CD8-positive, alpha-beta memory T cell (primary cell): ENCODE measurements around the gene RABGGTB. TPM values are rescaled to one million over a fixed set of nuclear protein-coding genes. Genes with fewer than 3 reads are reported as not detected.
"Not testable (repeated sequence)": the region's sequence is repeated elsewhere in the genome, so short reads cannot be mapped to it uniquely, and the experiment has no call there.

Source experiments
- CTCF ChIA-PET: fragments of 350-600 bp; sonication (Branson Sonifier 250); formaldehyde crosslinking; loops from one replicate; lab custom pipeline; 2021; ENCODE audit warnings: antibody characterized with exemption; lab: Charles Lee
- POLR2A ChIA-PET: fragments of 350-600 bp; sonication (Branson Sonifier 250); formaldehyde crosslinking; loops from one replicate; lab custom pipeline; 2021; ENCODE audit warnings: antibody characterized with exemption; lab: Charles Lee
- DNase-seq, 5 donors: peaks; one replicate each; pipeline versions ENCODE4 v3.0.0 to v3.0.0-alpha.2; 2020 to 2022; ENCODE audit warnings: mixed read lengths in 1 of 5
- H3K27ac ChIP-seq: one replicate; pipeline ENCODE4 v1.7.0; 2013; ENCODE audit warnings: low read depth, mild to moderate bottlenecking, low read length, moderate library complexity
- H3K27me3 ChIP-seq: 2 replicates; pipeline ENCODE4 v1.7.0; 2013; ENCODE audit warnings: low read length, mild to moderate bottlenecking; ENCODE audit not compliant: insufficient read depth, poor library complexity, severe bottlenecking
- H3K36me3 ChIP-seq: 2 replicates; pipeline ENCODE4 v1.7.0; 2013; ENCODE audit warnings: mild to moderate bottlenecking, low read length, moderate library complexity; ENCODE audit not compliant: insufficient read depth
- H3K4me1 ChIP-seq: 2 replicates; pipeline ENCODE4 v1.7.0; 2013; ENCODE audit warnings: mild to moderate bottlenecking, low read length, moderate library complexity; ENCODE audit not compliant: insufficient read depth
- H3K4me3 ChIP-seq: 2 replicates; pipeline ENCODE4 v1.7.0; 2013; ENCODE audit warnings: mild to moderate bottlenecking, low read length
- H3K9me3 ChIP-seq: 2 replicates; pipeline ENCODE4 v1.7.0; 2013; ENCODE audit warnings: mild to moderate bottlenecking, low read length
- H3K27ac Mint-ChIP-seq, 8 donors: one replicate each; pipeline ENCODE4 v1.8.0; 2020 to 2021; ENCODE audit warnings: mixed read lengths in 8 of 8, mild to moderate bottlenecking in 6 of 8, inconsistent platforms in 3 of 8, moderate library complexity in 3 of 8
- H3K27me3 Mint-ChIP-seq, 2 donors: one replicate each; pipeline ENCODE4 v1.8.0; 2020 to 2021; ENCODE audit warnings: mixed read lengths in 2 of 2, mild to moderate bottlenecking in 1 of 2, moderate library complexity in 1 of 2
- H3K36me3 Mint-ChIP-seq, 3 donors: one replicate each; pipeline ENCODE4 v1.8.0; 2020 to 2021; ENCODE audit warnings: mixed read lengths in 3 of 3, inconsistent platforms in 1 of 3, mild to moderate bottlenecking in 1 of 3
- H3K4me1 Mint-ChIP-seq, 3 donors: one replicate each; pipeline ENCODE4 v1.8.0; 2020 to 2021; ENCODE audit warnings: mixed read lengths in 3 of 3, inconsistent platforms in 1 of 3, mild to moderate bottlenecking in 1 of 3
- H3K4me3 Mint-ChIP-seq, 7 donors: one replicate each; pipeline ENCODE4 v1.8.0; 2020 to 2021; ENCODE audit warnings: mixed read lengths in 7 of 7, mild to moderate bottlenecking in 6 of 7, moderate library complexity in 4 of 7, inconsistent platforms in 2 of 7
- H3K9me3 Mint-ChIP-seq, 5 donors: one replicate each; pipeline ENCODE4 v1.8.0; 2020 to 2022; ENCODE audit warnings: mixed read lengths in 5 of 5, mild to moderate bottlenecking in 3 of 5, moderate library complexity in 2 of 5, inconsistent platforms in 1 of 5
- polyA plus RNA-seq: library from polyadenylated mRNA; unstranded; fragments of 300-500 nt; fragmentation: Illumina TruSeq; gene quantifications from one replicate; pipeline ENCODE4 v1.2.3, GENCODE V29; 2021
- total RNA-seq, 2 experiments: library from RNA; stranded (reverse); gene quantifications; one replicate each; pipeline ENCODE4 v1.2.3, GENCODE V29; 2021

RABGGTB gene
- total and polyA plus RNA-seq, 3 experiments from 2014 or later = 7.5 to 212 (median 208) TPM

DNA sequence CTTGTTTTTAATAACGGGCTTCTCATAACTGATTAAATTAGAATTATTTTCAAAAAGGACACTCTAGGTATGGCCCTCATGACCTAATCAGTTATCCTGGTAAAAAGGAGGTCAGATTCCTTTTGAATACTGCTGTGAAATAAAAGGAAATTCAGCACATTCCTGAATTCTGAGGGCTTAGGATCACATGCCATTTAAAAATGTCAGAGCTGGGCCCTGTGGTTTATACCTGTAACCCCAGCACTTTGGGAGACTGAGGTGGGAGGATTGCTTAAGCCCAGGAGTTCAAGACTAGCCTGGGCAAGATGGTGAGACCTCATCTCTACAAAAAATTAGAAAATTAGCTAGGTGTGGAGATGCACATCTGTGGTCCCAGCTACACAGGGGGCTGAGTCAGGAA is 18.0 kb upstream of the RABGGTB start:
- Mint-ChIP-seq H3K36me3 (peaks cover 1 to 4% (median 1%) of the 10 kb centered on the region in 3 donors), H3K9me3 (no peaks in the 10 kb centered on the region), H3K4me1 (no peaks in the 10 kb centered on the region), H3K4me3 (no peak overlapping the region), H3K27ac (no peak overlapping the region), H3K27me3 (peaks cover 0 to 4% of the 10 kb centered on the region in 2 donors)
- POLR2A ChIA-PET = no interaction called here
- Histone ChIP-seq H3K27ac (no peak overlapping the region), H3K36me3 (no peaks in the 10 kb centered on the region), H3K9me3 (no peaks in the 10 kb centered on the region), H3K4me1 (no peaks in the 10 kb centered on the region), H3K4me3 (no peak overlapping the region), H3K27me3 (no peaks in the 10 kb centered on the region)
- CTCF ChIA-PET = interaction anchor here (1.0 to 1.4 kb wide), 2 partner anchors 8 to 10 kb away, joined by 3 to 4 read pairs; no protein-coding TSS in a partner anchor
- DNase-seq = no peak

GRCh38 chr1:75770761-75771160 is 15.3 kb upstream of the RABGGTB start:
- DNase-seq = no peak
- H3K9me3 Mint-ChIP-seq = no peaks in the 10 kb centered on the region
- no peak overlapping the region for H3K4me3 ChIP-seq
- no peaks in the 10 kb centered on the region for H3K9me3 ChIP-seq
- H3K4me1 Mint-ChIP-seq = no peaks in the 10 kb centered on the region
- ChIA-PET CTCF (no interaction called here), POLR2A (no interaction called here)
- H3K4me1 ChIP-seq = no peaks in the 10 kb centered on the region
- peaks cover 0 to 4% (median 1%) of the 10 kb centered on the region in 3 donors for H3K36me3 Mint-ChIP-seq
- H3K27me3 Mint-ChIP-seq = peaks cover 4 to 10% of the 10 kb centered on the region in 2 donors
- no peak overlapping the region for H3K27ac Mint-ChIP-seq
- H3K36me3 ChIP-seq = no peaks in the 10 kb centered on the region
- no peak overlapping the region for H3K27ac ChIP-seq
- H3K4me3 Mint-ChIP-seq = no peak overlapping the region
- H3K27me3 ChIP-seq = no peaks in the 10 kb centered on the region

GRCh38 chr1:75771978-75772377 is 14.1 kb upstream of the RABGGTB start:
- no peaks in the 10 kb centered on the region for H3K36me3 ChIP-seq
- no peaks in the 10 kb centered on the region for H3K9me3 ChIP-seq
- Mint-ChIP-seq H3K36me3 (peaks cover 0 to 4% (median 1%) of the 10 kb centered on the region in 3 donors), H3K27ac (no peak overlapping the region), H3K27me3 (peaks cover 4 to 13% of the 10 kb centered on the region in 2 donors), H3K9me3 (peaks cover 0 to 1% (median 0%) of the 10 kb centered on the region in 5 donors), H3K4me3 (no peak overlapping the region), H3K4me1 (no peaks in the 10 kb centered on the region)
- CTCF ChIA-PET = no interaction called here
- POLR2A ChIA-PET = no interaction called here
- DNase-seq = no peak
- no peak overlapping the region for H3K27ac ChIP-seq
- no peaks in the 10 kb centered on the region for H3K27me3 ChIP-seq
- H3K4me3 ChIP-seq = no peak overlapping the region
- no peaks in the 10 kb centered on the region for H3K4me1 ChIP-seq

- H3K4me3 ChIP-seq, DNase-seq, H3K27ac Mint-ChIP-seq, H3K9me3 Mint-ChIP-seq, H3K4me1 ChIP-seq, H3K27me3 ChIP-seq, H3K36me3 Mint-ChIP-seq, H3K4me1 Mint-ChIP-seq, POLR2A ChIA-PET, H3K9me3 ChIP-seq, H3K27ac ChIP-seq, H3K36me3 ChIP-seq, H3K4me3 Mint-ChIP-seq: not testable (repeated sequence)
- H3K27me3 Mint-ChIP-seq = peaks cover 0 to 23% of the 10 kb centered on the region in 2 donors
- CTCF ChIA-PET = interaction anchor here (1.3 kb wide), 1 partner anchor 9 kb away, joined by 4 read pairs; no protein-coding TSS in a partner anchor
Measured at GRCh38 chr1:75777812-75778211, 8.2 kb upstream of the RABGGTB start.

GRCh38 chr1:75778694-75779093 is 7.4 kb upstream of the RABGGTB start:
- DNase-seq, H3K4me3 ChIP-seq, H3K4me1 ChIP-seq, H3K4me3 Mint-ChIP-seq, H3K27ac Mint-ChIP-seq, H3K36me3 ChIP-seq, H3K4me1 Mint-ChIP-seq, H3K9me3 Mint-ChIP-seq, H3K27me3 ChIP-seq, H3K27ac ChIP-seq, H3K9me3 ChIP-seq, POLR2A ChIA-PET, H3K36me3 Mint-ChIP-seq: not testable (repeated sequence)
- H3K27me3 Mint-ChIP-seq = peaks cover 0 to 21% of the 10 kb centered on the region in 2 donors
- CTCF ChIA-PET = interaction anchor here (1.3 kb wide), 1 partner anchor 10 kb away, joined by 4 read pairs; no protein-coding TSS in a partner anchor

GRCh38 chr1:75780183-75780582 is 5.9 kb upstream of the RABGGTB start:
- H3K4me1 ChIP-seq, H3K4me3 Mint-ChIP-seq, H3K27me3 ChIP-seq, H3K36me3 Mint-ChIP-seq, POLR2A ChIA-PET, H3K9me3 Mint-ChIP-seq, H3K4me3 ChIP-seq, H3K9me3 ChIP-seq, H3K36me3 ChIP-seq, CTCF ChIA-PET, DNase-seq, H3K27ac ChIP-seq: not testable (repeated sequence)
- peaks cover 7 to 17% (median 15%) of the 10 kb centered on the region in 3 donors for H3K4me1 Mint-ChIP-seq
- H3K27me3 Mint-ChIP-seq = peaks cover 0 to 16% of the 10 kb centered on the region in 2 donors
- H3K27ac Mint-ChIP-seq = peak overlapping the region in 1 of 8 donors; percentile 6

GRCh38 chr1:75783920-75784319 is 2.1 kb upstream of the RABGGTB start:
- H3K9me3 Mint-ChIP-seq, POLR2A ChIA-PET, H3K27me3 ChIP-seq, DNase-seq, CTCF ChIA-PET, H3K27me3 Mint-ChIP-seq, H3K4me3 ChIP-seq, H3K9me3 ChIP-seq, H3K36me3 ChIP-seq: not testable (repeated sequence)
- Histone ChIP-seq H3K27ac (peak overlapping the region; percentile 90), H3K4me1 (peaks cover 30% of the 10 kb centered on the region)
- peak overlapping the region in 7 of 8 donors; percentile 5 to 99 (median 92) for H3K27ac Mint-ChIP-seq
- peaks cover 1 to 24% (median 6%) of the 10 kb centered on the region in 3 donors for H3K36me3 Mint-ChIP-seq
- peak overlapping the region; percentile 38 to 98 (median 69) for H3K4me3 Mint-ChIP-seq
- peaks cover 40 to 53% (median 46%) of the 10 kb centered on the region in 3 donors for H3K4me1 Mint-ChIP-seq

- Mint-ChIP-seq H3K36me3 (peaks cover 4 to 39% (median 4%) of the 10 kb centered on the region in 3 donors), H3K4me1 (peaks cover 55 to 65% (median 61%) of the 10 kb centered on the region in 3 donors), H3K27me3 (peaks cover 0 to 6% of the 10 kb centered on the region in 2 donors), H3K27ac (peak overlapping the region; percentile 92 to 99 (median 98)), H3K9me3 (peaks cover 0 to 2% (median 0%) of the 10 kb centered on the region in 5 donors), H3K4me3 (peak overlapping the region; percentile 94 to 100 (median 98))
- H3K27me3 ChIP-seq = no peaks in the 10 kb centered on the region
- no peak for DNase-seq
- H3K4me1 ChIP-seq = peaks cover 45% of the 10 kb centered on the region
- peaks cover 12% of the 10 kb centered on the region for H3K36me3 ChIP-seq
- ChIA-PET POLR2A (interaction anchor here (2.0 kb wide), 1 partner anchor 62 kb away, joined by 7 read pairs; no protein-coding TSS in a partner anchor), CTCF (no interaction called here)
- peak overlapping the region; percentile 90 for H3K27ac ChIP-seq
- H3K4me3 ChIP-seq = peak overlapping the region; percentile 94
- H3K9me3 ChIP-seq = no peaks in the 10 kb centered on the region
Measured at GRCh38 chr1:75785320-75785982, 605 bp upstream of the RABGGTB start.
